ENCODE measurements around the gene ETS1. TPM values are rescaled to one million over a fixed set of nuclear protein-coding genes. Genes with fewer than 3 reads are reported as not detected.
"Not testable (repeated sequence)": the region's sequence is repeated elsewhere in the genome, so short reads cannot be mapped to it uniquely, and the experiment has no call there.

Gene ETS1
- total RNA-seq, 1 experiment from 2014 or later, result 135 TPM

DNA sequence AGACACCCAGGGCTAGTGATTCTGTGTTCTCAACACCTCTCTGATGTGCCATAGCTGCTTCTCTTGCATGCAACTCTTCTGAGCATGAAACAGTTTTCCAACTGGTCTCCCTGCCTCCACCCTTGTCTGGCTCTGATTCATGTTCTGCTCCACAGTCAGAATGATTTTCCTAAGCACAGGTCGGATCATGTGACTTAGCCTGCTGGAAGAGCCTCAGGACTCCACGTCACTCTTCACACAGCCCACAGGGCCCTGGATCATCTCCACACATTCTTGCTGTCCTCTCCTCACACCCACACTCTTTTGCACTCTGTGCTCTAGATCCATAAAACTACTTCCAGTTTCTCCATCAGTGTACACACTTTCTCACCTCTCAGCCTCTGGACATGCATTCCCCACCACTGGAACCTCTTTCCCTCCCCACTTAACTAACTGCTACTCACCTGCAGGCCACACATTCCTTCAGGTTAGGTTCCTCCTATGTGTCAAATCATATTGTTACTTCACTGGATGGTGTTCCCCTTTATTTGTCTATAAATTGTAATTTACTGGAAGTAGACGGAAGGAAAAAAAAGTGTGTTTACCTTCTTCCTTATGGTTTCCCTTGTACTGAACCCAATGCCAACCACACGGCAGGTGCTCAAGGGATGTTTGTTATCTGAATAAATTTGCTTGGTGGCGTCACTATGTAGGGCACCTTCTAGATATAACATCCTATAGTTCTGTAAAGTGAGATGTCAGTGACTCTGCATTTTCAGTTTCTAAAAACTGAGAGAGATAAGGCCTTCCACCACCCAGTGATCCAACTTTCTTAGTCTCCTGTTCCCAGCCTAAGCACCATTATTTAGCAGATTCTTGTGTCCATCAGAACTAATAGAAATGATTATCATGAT, 133.7 kb downstream of the ETS1 start:
- Histone ChIP-seq H3K9ac (ENCODE audit: low read length) (no peak overlapping the region), H3K4me2 (ENCODE audit: low read depth, low read length, poor library complexity, severe bottlenecking) (no peak overlapping the region), H3K9me3 (ENCODE audit: low read length) (no peaks in the 10 kb centered on the region), H3K9me2 (replicated peaks; ENCODE audit: insufficient read depth, low read length) (no peaks in the 10 kb centered on the region), H2AFZ (ENCODE audit: low read length) (no peak overlapping the region), H3K27ac (ENCODE audit: low read length) (peak overlapping the region; percentile 37; the same call in 1 of the 2 replicates), H3K4me3 (ENCODE audit: low read length) (no peak overlapping the region), H3K27me3 (ENCODE audit: low read length) (no peaks in the 10 kb centered on the region), H3K79me2 (ENCODE audit: low read length) (no peaks in the 10 kb centered on the region), H4K20me1 (ENCODE audit: insufficient read depth, low read depth, low read length) (no peaks in the 10 kb centered on the region), H3K36me3 (ENCODE audit: insufficient read depth, low read length) (peaks cover 18% of the 10 kb centered on the region), H3K4me1 (ENCODE audit: low read length) (peaks cover 67% of the 10 kb centered on the region)
- no peak for DNase-seq

DNA sequence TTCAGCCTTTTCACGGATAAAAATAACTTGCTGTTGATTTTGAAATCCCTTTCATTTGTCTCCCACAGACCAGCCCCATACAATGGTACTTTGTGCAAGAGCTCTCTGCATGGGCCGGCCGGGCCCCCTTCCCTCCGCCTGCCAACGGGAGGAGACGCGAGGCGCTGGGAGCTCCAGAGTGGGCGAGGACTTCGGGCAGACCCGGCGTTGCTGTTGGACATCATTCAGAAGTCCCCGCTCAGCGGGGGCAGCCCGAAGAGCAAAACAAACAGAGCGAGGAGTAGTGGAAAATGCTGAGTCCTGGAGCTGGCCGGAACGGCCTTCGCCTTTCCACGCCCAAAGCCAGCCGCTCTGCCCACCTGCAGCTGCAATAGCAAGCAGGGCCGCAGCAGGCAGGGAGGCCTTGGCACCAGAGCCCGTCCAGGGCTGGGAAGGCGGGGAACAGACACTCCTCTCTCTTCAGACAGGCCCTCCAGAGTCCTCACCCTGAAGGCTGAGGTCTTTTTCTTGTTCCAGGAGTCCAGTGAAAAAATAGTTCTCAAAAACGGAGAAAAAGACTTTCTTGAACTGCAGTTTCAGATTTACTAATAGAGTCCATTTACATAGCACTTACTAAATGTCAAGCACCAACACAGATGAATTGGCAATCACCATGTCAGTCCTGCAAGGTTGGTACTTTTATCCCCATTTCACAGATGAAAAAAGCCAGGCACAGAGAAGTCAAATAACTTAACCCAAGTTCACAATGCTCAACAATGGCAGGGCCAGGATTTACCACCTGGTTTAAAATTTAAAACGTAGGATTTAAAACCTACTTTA, 135.5 kb downstream of the ETS1 start:
- Histone ChIP-seq H3K4me1 (ENCODE audit: low read length) (peaks cover 59% of the 10 kb centered on the region), H3K79me2 (ENCODE audit: low read length) (no peaks in the 10 kb centered on the region), H2AFZ (ENCODE audit: low read length) (no peak overlapping the region), H4K20me1 (ENCODE audit: insufficient read depth, low read depth, low read length) (no peaks in the 10 kb centered on the region), H3K27ac (ENCODE audit: low read length) (peak overlapping the region; percentile 10; the same call in 1 of the 2 replicates), H3K9me2 (replicated peaks; ENCODE audit: insufficient read depth, low read length) (no peaks in the 10 kb centered on the region), H3K9ac (ENCODE audit: low read length) (0 out of 2 replicates have a peak overlapping the region, but pooled peaks have one; percentile 17), H3K9me3 (ENCODE audit: low read length) (no peaks in the 10 kb centered on the region), H3K36me3 (ENCODE audit: insufficient read depth, low read length) (peaks cover 2% of the 10 kb centered on the region), H3K4me2 (ENCODE audit: low read depth, low read length, poor library complexity, severe bottlenecking) (peak overlapping the region; percentile 32), H3K4me3 (ENCODE audit: low read length) (no peak overlapping the region), H3K27me3 (ENCODE audit: low read length) (no peaks in the 10 kb centered on the region)
- DNase-seq, result no peak

DNA sequence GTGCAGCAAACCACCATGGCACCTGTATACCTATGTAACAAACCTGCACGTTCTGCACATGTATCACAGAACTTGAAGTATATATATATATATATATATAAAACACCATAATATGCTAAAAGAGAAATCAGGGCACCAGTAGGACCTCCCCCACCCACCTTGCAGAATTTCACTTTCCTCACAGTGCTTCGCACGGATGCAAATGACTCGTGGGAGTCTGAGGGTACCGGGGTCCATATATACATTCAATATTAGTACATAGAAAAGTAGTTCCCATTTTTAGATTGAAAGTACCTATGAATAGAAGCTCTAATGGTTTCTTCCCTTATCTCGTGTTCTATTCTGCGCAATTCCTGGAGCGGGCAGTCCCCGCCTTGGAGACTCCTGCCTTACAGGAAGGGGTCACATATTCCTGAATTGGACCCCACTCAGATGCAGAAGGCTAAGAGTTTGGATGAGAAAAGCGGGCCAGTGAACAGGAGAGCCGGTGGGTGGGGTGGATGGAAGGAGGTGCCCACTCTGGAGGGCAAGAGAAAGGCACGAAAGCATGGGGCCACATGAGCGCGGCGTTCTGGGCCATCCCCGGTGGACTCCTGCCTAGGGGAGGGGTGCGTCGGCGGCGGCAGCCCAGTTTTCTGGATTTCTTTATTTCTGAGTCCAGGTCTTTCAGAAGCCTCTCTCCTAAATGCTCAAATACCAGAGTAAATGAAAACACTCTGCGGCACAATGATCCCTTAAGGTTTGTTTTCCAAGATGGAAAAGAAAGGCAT, 136.3 kb downstream of the ETS1 start:
- Histone ChIP-seq H3K9me2 (replicated peaks; ENCODE audit: insufficient read depth, low read length) (no peaks in the 10 kb centered on the region), H3K9ac (ENCODE audit: low read length) (no peak overlapping the region), H3K4me3 (ENCODE audit: low read length) (no peak overlapping the region), H3K27ac (ENCODE audit: low read length) (no peak overlapping the region; the same call in 1 of the 2 replicates), H3K9me3 (ENCODE audit: low read length) (no peaks in the 10 kb centered on the region), H3K4me2 (ENCODE audit: low read depth, low read length, poor library complexity, severe bottlenecking) (peak overlapping the region; percentile 32), H3K4me1 (ENCODE audit: low read length) (peaks cover 51% of the 10 kb centered on the region), H3K27me3 (ENCODE audit: low read length) (no peaks in the 10 kb centered on the region), H3K79me2 (ENCODE audit: low read length) (no peaks in the 10 kb centered on the region), H3K36me3 (ENCODE audit: insufficient read depth, low read length) (peaks cover 2% of the 10 kb centered on the region; the same call in 1 of the 2 replicates), H4K20me1 (ENCODE audit: insufficient read depth, low read depth, low read length) (no peaks in the 10 kb centered on the region), H2AFZ (ENCODE audit: low read length) (no peak overlapping the region)
- DNase-seq, result no peak

DNA sequence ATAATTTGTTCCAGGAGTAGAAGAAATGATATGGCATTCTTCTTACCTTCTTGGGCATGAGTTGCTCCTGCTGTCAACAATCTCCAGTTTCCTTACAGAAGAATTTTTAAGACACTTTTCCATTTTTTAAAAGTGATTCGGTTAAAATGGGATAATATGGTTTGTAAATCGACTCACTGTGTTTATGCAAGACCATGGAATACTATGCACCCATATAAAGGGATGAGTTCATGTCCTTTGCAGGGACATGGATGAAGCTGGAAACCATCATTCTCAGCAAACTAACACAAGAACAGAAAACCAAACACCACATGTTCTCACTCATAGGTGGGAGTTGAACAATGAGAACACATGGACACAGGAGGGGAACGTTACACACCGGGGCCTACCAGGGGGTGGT, 136.9 kb downstream of the ETS1 start:
- H4K20me1 ChIP-seq (ENCODE audit: insufficient read depth, low read depth, low read length); H3K27ac ChIP-seq (ENCODE audit: low read length); H3K27me3 ChIP-seq (ENCODE audit: low read length); H3K4me3 ChIP-seq (ENCODE audit: low read length); H3K9me2 ChIP-seq (replicated peaks; ENCODE audit: insufficient read depth, low read length); H3K9me3 ChIP-seq (ENCODE audit: low read length); H3K79me2 ChIP-seq (ENCODE audit: low read length); H2AFZ ChIP-seq (ENCODE audit: low read length); DNase-seq; H3K4me2 ChIP-seq (ENCODE audit: low read depth, low read length, poor library complexity, severe bottlenecking); H3K36me3 ChIP-seq (ENCODE audit: insufficient read depth, low read length); H3K9ac ChIP-seq (ENCODE audit: low read length): not testable (repeated sequence)
- peaks cover 46% of the 10 kb centered on the region for H3K4me1 ChIP-seq (ENCODE audit: low read length)

DNA sequence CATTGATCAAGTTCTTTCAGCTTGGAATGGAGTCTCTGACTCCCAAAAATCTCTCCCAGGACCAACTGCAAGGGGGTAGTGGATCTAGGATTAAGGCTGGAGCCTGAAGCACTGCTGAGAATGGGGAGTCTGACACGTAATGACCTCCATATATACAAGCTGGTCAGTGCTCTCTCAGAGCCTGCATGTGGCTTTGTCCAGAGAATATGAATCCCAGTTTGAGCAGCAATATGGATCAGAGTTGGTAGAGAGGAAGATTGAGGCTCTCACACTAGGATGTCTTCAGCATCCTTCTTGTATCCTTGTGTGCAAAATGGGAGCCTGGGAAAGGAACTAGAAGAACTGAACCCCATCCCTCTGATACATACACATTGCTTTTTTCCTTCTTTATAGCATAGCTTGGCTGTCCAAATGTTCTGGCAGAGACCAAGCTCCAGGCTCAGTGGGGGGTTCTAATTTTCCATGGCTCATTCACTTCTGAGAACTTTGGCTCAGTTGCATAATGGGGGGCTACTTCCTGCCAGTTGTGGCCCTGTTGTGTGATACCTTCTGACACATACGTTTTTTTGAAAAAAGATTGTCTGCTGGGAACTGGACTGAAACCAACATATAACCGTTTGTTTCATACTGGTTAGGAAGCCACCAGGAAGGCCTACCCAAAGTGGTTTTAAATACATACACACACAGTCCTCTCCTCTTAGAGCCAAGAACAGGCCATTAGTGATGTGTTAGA, 138.2 kb downstream of the ETS1 start:
- DNase-seq, result no peak
- no peak overlapping the region for H3K27ac ChIP-seq (ENCODE audit: low read length)
- H3K9me2 ChIP-seq (replicated peaks; ENCODE audit: insufficient read depth, low read length), result no peaks in the 10 kb centered on the region
- H3K27me3 ChIP-seq (ENCODE audit: low read length), result no peaks in the 10 kb centered on the region
- H2AFZ ChIP-seq (ENCODE audit: low read length), result no peak overlapping the region
- H3K36me3 ChIP-seq (ENCODE audit: insufficient read depth, low read length), result peaks cover 2% of the 10 kb centered on the region; the same call in 1 of the 2 replicates
- H3K9me3 ChIP-seq (ENCODE audit: low read length), result no peaks in the 10 kb centered on the region
- peaks cover 37% of the 10 kb centered on the region for H3K4me1 ChIP-seq (ENCODE audit: low read length)
- H4K20me1 ChIP-seq (ENCODE audit: insufficient read depth, low read depth, low read length), result no peaks in the 10 kb centered on the region
- no peaks in the 10 kb centered on the region for H3K79me2 ChIP-seq (ENCODE audit: low read length)
- no peak overlapping the region for H3K9ac ChIP-seq (ENCODE audit: low read length)
- no peak overlapping the region for H3K4me3 ChIP-seq (ENCODE audit: low read length)
- no peak overlapping the region for H3K4me2 ChIP-seq (ENCODE audit: low read depth, low read length, poor library complexity, severe bottlenecking)

DNA sequence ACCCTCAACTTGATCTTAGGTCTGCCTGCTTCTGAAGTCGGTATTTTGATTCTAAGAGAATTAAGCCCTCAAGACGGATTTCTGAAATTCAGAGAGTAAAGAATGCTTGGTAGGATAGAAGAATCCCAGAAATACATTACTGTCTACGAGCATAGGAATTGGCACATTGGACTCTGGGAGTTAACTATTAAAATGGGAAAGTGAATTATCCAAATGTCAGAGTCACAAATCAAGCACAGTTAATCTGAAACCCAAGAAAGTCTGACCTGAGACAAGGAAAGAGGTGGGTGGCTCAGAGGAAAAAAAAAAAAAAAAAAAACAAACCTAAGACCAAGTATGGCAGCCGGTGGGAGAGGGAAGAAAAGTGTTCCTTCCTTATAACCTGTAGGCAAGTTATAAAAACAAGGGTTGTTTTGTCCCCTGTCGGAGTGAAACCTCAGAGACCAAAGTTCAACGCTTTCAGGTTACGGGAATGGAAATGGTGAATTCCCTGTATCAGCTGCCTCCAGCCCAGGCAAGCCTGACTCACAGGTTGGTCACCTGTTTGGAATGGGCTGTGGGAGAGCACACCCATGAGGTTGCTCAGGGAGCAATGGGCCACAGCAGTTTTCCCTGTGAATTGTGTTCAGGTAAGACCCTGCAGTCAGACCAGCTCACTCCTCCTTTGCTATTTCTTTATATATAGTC, 139.0 kb downstream of the ETS1 start:
- Histone ChIP-seq H3K27me3 (ENCODE audit: low read length) (no peaks in the 10 kb centered on the region), H3K4me2 (ENCODE audit: low read depth, low read length, poor library complexity, severe bottlenecking) (no peak overlapping the region), H4K20me1 (ENCODE audit: insufficient read depth, low read depth, low read length) (no peaks in the 10 kb centered on the region), H2AFZ (ENCODE audit: low read length) (no peak overlapping the region), H3K4me3 (ENCODE audit: low read length) (no peak overlapping the region), H3K36me3 (ENCODE audit: insufficient read depth, low read length) (peaks cover 2% of the 10 kb centered on the region; the same call in 1 of the 2 replicates), H3K79me2 (ENCODE audit: low read length) (no peaks in the 10 kb centered on the region), H3K4me1 (ENCODE audit: low read length) (peaks cover 31% of the 10 kb centered on the region), H3K9me3 (ENCODE audit: low read length) (no peaks in the 10 kb centered on the region), H3K9ac (ENCODE audit: low read length) (no peak overlapping the region), H3K27ac (ENCODE audit: low read length) (no peak overlapping the region), H3K9me2 (replicated peaks; ENCODE audit: insufficient read depth, low read length) (no peaks in the 10 kb centered on the region)
- peak; percentile 14 for DNase-seq

DNA sequence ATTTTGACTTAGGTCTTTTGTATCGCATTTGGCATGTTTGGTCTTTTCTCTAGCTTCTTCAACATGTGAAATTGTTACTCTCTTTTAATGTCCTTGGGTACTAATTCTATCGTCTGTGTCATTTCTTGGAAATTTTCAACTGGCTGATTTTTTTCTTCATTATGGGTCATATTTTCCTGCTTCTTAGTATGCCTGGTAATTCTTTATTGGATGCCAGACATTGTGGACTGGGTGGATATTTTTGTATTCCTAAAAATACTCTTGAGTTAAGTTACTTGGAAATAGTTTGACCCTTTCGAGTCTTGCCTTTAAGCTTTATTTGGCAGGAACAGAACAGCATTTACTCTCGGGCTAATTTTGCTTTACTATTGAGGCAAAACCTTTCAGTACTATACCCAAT, 140.1 kb downstream of the ETS1 start:
- no peak for DNase-seq
- no peaks in the 10 kb centered on the region for H3K9me3 ChIP-seq (ENCODE audit: low read length)
- H3K27me3 ChIP-seq (ENCODE audit: low read length), result no peaks in the 10 kb centered on the region
- no peaks in the 10 kb centered on the region for H3K79me2 ChIP-seq (ENCODE audit: low read length)
- H2AFZ ChIP-seq (ENCODE audit: low read length), result no peak overlapping the region
- H3K36me3 ChIP-seq (ENCODE audit: insufficient read depth, low read length), result peaks cover 2% of the 10 kb centered on the region; the same call in 1 of the 2 replicates
- H3K4me3 ChIP-seq (ENCODE audit: low read length), result no peak overlapping the region
- peaks cover 20% of the 10 kb centered on the region for H3K4me1 ChIP-seq (ENCODE audit: low read length)
- H4K20me1 ChIP-seq (ENCODE audit: insufficient read depth, low read depth, low read length), result no peaks in the 10 kb centered on the region
- no peak overlapping the region for H3K4me2 ChIP-seq (ENCODE audit: low read depth, low read length, poor library complexity, severe bottlenecking)
- H3K27ac ChIP-seq (ENCODE audit: low read length), result no peak overlapping the region
- H3K9ac ChIP-seq (ENCODE audit: low read length), result no peak overlapping the region
- no peaks in the 10 kb centered on the region for H3K9me2 ChIP-seq (replicated peaks; ENCODE audit: insufficient read depth, low read length)
